SK-MEL-5 (cell line): ENCODE results near the gene CYP27C1. TPM values are rescaled to one million over a fixed set of nuclear protein-coding genes. Genes with fewer than 3 reads are reported as not detected.

Source experiments
- DNase-seq: peaks from one replicate; pipeline ENCODE4 v3.0.0-alpha.2; 2016; ENCODE audit warnings: low read depth, low spot score
- in situ Hi-C: cut with HindIII; loops from 2 replicates; pipeline ENCODE4 v1.10.0; 2016; ENCODE audit warnings: low sequenced_read_pairs, high pct_unique_total_duplicates, low pct_unique_long_range_greater_than_20kb
- small RNA-seq, 2 experiments: library from RNA; depleted of rRNA; stranded (forward); fragments of <200 nt; gene quantifications; one replicate each; pipeline ENCODE3, GENCODE V24; 2014
- total RNA-seq: library from RNA; depleted of rRNA; stranded (reverse); fragments of >200 nt; shearing (Covaris generic); gene quantifications from 2 replicates; pipeline ENCODE4 v1.2.3, GENCODE V29; 2014; rRNA removed

Gene CYP27C1
- total RNA-seq, 1 experiment from 2014 or later, result 0.26 TPM

DNA sequence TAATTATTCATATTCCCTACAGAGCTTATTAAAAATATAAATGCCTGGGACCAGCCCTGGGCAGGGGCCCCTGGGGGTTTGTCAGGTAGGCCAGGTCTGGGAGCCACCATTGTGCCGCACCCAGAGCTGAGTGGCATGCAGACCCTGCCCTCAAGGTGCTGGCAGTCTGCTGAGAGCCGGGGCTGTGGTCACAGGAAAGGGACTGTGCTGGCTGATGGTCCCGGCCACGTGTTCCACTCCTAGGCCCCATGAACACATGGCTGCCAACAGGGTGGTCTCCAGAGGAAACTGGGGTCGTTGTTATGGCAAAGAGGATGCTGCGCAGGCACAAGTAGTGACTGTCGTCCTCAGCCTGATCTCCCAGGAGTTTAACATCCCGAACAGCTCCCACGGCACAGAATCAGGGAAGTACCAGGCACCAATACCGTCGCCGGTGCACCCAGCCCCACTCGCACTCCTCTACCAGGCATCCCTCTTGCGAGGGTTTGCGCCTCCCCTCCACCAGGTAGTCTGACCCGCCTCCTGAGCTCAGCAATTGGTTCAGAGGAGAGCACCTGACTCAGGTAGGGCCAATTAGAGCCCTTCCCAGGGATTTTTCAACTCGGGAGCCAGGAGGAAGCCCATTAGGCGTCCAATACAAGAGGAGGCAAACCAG lies 73.9 kb downstream of the CYP27C1 start:
- in situ Hi-C loops, result no loop called here
- no peak for DNase-seq

GRCh38 chr2:127145280-127145895 lies 74.7 kb downstream of the CYP27C1 start:
- no peak for DNase-seq
- in situ Hi-C loops, result no loop called here

DNA sequence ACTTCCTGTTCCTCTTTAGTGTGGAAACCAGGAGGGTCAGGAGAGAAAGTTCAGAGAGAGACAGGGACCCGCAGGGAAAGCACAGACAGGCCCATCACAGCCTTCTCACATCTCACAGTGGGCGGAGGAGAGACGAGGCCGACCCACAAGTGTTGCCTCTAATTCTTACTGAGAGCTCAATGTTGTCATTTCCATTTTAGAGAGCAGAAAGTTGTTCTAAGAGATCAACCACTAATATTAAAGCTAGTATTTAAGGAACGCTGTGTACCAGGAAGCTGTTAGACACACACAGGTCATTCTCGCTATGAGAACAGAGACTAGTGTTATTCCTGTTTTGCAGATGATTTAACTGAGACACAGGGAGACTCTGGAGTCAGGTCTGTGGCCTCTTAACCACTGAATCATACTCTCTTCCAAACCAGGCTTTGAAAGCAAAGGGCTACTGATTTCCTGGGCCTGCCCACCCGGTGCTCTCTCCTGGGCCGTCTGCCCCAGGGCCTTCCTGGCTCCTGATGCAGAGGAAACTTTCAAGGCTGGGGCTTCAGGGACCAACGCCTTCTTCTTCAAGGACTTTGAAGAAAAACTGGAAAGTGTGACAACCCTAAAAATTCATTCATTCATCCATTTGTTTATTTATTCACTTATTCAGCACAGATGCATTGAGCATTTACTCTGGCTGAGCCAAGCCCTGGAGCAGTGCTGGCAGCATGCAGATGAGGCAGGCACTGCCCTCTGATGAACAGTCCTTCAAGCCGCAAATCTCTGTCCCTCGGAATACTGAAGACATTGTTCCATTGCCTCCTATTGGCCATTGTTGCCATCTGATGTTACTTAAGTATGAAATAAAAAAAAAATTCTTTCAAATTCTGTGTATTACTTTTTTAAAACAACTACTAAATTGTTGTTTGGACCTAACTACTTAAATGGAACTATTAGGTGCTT lies 76.0 kb downstream of the CYP27C1 start:
- DNase-seq, result peak; percentile 59
- in situ Hi-C loops, result no loop called here

- no peak for DNase-seq
- in situ Hi-C loops, result no loop called here
These were observed 77.2 kb downstream of the CYP27C1 start for GRCh38 chr2:127142663-127143630.

GRCh38 chr2:127140538-127140937 lies 79.6 kb downstream of the CYP27C1 start:
- DNase-seq, result no peak
- in situ Hi-C loops, result no loop called here

- DNase-seq, result no peak
- in situ Hi-C loops, result no loop called here
These were observed 80.3 kb downstream of the CYP27C1 start for GRCh38 chr2:127139766-127140165.

DNA sequence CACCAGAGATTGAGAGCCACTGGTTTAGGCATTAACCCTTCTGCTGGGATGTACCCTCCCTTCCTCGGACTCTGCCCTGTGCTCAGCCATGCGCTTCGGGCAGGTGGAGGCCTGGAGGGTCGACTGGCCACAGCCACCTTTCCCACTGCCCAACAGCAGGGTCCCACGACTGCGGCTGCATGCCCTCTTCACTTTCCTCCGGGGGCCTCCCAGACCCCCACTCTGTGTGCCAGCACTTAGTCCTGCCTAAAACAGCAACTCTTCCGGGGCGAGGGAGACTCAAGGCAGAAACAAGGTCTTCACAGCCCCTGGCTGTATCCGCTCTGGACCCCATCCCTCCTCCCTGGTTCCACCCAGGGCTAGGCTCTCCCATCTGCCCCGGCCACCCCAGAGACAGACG lies 81.8 kb downstream of the CYP27C1 start:
- no peak for DNase-seq
- in situ Hi-C loops, result no loop called here

DNA sequence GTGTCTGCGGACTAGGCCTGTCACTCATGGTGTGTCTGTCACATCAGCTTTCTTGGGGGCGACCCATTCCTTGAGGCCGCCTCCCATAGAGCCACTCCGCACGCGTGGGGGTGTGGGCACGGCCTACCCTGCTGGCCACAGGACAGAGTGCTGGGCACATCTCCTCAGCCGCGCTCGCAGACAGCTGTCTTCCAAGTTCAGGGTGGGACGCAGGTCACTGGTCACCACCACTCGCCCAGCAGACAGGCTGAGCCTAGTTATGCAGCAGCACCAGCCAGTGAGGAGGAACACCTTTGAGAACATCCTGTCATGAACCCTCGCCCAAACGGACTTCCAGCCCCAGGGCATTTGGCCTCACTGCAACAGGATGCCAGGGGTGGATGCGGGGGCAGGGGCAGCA lies 82.4 kb downstream of the CYP27C1 start:
- in situ Hi-C loops, result no loop called here
- DNase-seq, result no peak

DNA sequence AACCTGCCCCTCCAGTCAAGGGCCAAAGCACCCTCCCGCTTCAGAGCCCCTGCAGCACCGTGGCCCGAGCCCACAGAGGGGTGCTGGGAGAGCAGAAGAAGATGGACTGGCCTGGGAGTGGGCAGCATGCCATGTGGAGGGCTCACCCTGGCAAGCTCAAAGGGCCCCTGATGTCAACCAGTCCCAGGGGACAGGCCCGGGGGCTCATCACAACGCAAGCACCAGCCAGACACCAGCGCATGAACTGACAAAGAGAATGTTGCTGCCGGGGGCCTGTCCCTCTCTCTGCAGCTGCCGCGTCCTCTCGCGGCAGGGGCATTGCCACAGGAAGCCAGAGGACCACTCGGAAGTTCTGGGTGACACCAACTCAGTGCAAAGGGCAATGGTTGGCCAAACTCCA lies 82.9 kb downstream of the CYP27C1 start:
- DNase-seq, result no peak
- in situ Hi-C loops, result no loop called here

DNA sequence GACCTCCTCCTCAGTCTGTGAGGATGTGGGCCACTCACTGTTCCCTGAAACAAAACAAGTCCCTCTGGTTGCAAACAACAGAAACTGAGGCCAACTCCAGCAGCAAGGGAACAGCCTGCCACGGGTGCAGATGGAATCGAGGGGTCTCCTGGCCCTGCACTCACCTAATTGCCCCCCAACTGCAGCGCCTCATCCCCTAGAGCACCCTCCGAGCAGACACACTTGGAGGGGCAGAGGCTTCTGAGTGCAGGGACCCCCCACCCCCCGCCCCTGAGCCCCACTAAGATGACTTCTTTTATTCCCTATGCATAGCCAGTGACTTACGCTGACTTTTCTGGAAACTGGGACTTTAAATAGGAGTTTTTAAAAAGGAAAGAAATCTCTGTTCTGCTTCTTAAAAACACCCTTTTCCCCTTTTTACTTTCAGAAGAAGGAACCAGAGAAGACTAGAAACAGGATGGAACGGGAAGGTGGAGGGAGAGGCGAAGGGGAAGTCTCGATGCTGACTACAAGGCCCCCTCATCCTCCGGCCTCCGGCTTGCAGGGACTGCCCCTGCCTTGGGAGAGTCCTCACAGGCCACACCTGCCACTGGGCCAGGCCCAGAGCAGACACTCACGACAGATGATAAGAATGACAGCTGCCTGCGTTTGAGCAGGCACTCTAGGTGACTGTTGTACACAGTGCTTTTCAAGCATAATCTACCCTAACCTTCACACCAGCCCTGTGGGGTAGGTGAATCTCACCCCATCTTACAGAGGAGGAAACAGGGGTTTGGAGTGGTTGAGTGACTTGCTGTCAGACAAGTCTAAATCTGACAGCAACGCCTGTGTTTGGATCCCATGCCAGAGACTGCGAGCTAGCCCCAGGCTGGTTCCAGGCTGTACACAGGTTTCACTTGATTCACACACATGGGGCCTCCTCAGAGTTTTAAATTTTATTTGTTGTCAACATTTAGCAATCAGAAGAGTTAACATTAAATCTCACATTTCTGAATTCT lies 85.0 kb downstream of the CYP27C1 start:
- in situ Hi-C loops, result no loop called here
- DNase-seq, result no peak

- DNase-seq, result no peak
- in situ Hi-C loops, result no loop called here
These were observed 85.9 kb downstream of the CYP27C1 start for GRCh38 chr2:127134235-127134634.

Small RNAs within 50 kb of the gene (small RNA-seq; reads per million reads assigned to genes)
- 0 reads per million in 2 experiments for gene NIFKP9

Other genes starting within 250 kb of the CYP27C1 start
- 1.7 and 2.2 TPM in 2 replicates for gene BIN1, start 113.1 kb downstream of the CYP27C1 start, total RNA-seq
- gene ERCC3, start 73.8 kb upstream of the CYP27C1 start, total RNA-seq, result 33.0 and 33.8 TPM in 2 replicates
- 24.5 and 26.4 TPM in 2 replicates for gene MAP3K2, start 167.7 kb upstream of the CYP27C1 start, total RNA-seq
- not detected in 2 replicates for gene PROC, start 198.1 kb upstream of the CYP27C1 start, total RNA-seq